ENCODE results near the gene CASS4. TPM values are rescaled to one million over a fixed set of nuclear protein-coding genes. Genes with fewer than 3 reads are reported as not detected.
"Not testable (repeated sequence)": the region's sequence is repeated elsewhere in the genome, so short reads cannot be mapped to it uniquely, and the experiment has no call there.

CASS4 gene
- total RNA-seq, 1 donor from 2014 or later = 0.26 TPM

GRCh38 chr20:56385130-56385529, 26.9 kb upstream of the CASS4 start:
- peaks cover 8% of the 10 kb centered on the region for H3K4me1 Mint-ChIP-seq (ENCODE audit: low read depth)
- no peak overlapping the region for H3K4me3 Mint-ChIP-seq (ENCODE audit: low read depth)
- H3K9me3 Mint-ChIP-seq (ENCODE audit: low read depth) = no peaks in the 10 kb centered on the region
- no peak for TF ChIP-seq CTCF (IDR thresholded peaks at IDR 0.05; ENCODE audit: unreplicated experiment)
- DNase-seq (ENCODE audit: low spot score, unreplicated experiment) = no peak
- peaks cover 20% of the 10 kb centered on the region for H3K36me3 Mint-ChIP-seq (ENCODE audit: insufficient read depth)
- H3K27ac Mint-ChIP-seq = no peak overlapping the region
- H3K27me3 Mint-ChIP-seq = no peaks in the 10 kb centered on the region

GRCh38 chr20:56386219-56386618, 25.8 kb upstream of the CASS4 start:
- no peak overlapping the region for H3K4me3 Mint-ChIP-seq (ENCODE audit: low read depth)
- H3K9me3 Mint-ChIP-seq (ENCODE audit: low read depth) = no peaks in the 10 kb centered on the region
- DNase-seq (ENCODE audit: low spot score, unreplicated experiment) = no peak
- H3K4me1 Mint-ChIP-seq (ENCODE audit: low read depth) = peaks cover 13% of the 10 kb centered on the region
- no peak for TF ChIP-seq CTCF (IDR thresholded peaks at IDR 0.05; ENCODE audit: unreplicated experiment)
- no peaks in the 10 kb centered on the region for H3K27me3 Mint-ChIP-seq
- H3K36me3 Mint-ChIP-seq (ENCODE audit: insufficient read depth) = peaks cover 20% of the 10 kb centered on the region
- H3K27ac Mint-ChIP-seq = no peak overlapping the region

DNA sequence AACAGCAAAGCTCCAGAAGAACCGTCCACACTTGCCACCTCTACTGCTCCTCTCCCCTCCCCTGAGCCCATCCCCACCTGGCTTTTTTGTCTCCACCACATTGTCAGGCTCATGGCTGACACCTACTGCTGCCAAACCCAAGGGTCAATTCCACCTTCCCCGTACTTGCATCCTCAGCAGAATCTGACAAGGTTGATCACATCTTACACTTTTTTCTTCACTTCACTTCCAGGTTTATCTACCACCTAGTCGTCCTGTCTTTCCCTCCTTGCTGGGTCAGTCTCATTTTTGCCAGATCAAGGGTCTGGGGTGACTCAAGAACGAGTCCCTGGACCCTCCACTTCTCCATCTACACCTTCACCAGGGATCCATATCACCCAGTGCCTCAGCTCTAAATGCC, 23.2 kb upstream of the CASS4 start:
- no peaks in the 10 kb centered on the region for H3K27me3 Mint-ChIP-seq
- no peak overlapping the region for H3K4me3 Mint-ChIP-seq (ENCODE audit: low read depth)
- no peaks in the 10 kb centered on the region for H3K9me3 Mint-ChIP-seq (ENCODE audit: low read depth)
- no peak overlapping the region for H3K27ac Mint-ChIP-seq
- peaks cover 17% of the 10 kb centered on the region for H3K4me1 Mint-ChIP-seq (ENCODE audit: low read depth)
- DNase-seq (ENCODE audit: low spot score, unreplicated experiment) = no peak
- H3K36me3 Mint-ChIP-seq (ENCODE audit: insufficient read depth) = peaks cover 20% of the 10 kb centered on the region
- no peak for TF ChIP-seq CTCF (IDR thresholded peaks at IDR 0.05; ENCODE audit: unreplicated experiment)

- H3K9me3 Mint-ChIP-seq (ENCODE audit: low read depth) = no peaks in the 10 kb centered on the region
- no peak overlapping the region for H3K27ac Mint-ChIP-seq
- peak overlapping the region; percentile 44 for H3K4me3 Mint-ChIP-seq (ENCODE audit: low read depth)
- no peaks in the 10 kb centered on the region for H3K27me3 Mint-ChIP-seq
- TF ChIP-seq CTCF (IDR thresholded peaks at IDR 0.05; ENCODE audit: unreplicated experiment) = no peak
- H3K36me3 Mint-ChIP-seq (ENCODE audit: insufficient read depth) = peaks cover 16% of the 10 kb centered on the region
- DNase-seq (ENCODE audit: low spot score, unreplicated experiment) = no peak
- peaks cover 18% of the 10 kb centered on the region for H3K4me1 Mint-ChIP-seq (ENCODE audit: low read depth)
Observed at GRCh38 chr20:56389807-56390206, 22.3 kb upstream of the CASS4 start.

DNA sequence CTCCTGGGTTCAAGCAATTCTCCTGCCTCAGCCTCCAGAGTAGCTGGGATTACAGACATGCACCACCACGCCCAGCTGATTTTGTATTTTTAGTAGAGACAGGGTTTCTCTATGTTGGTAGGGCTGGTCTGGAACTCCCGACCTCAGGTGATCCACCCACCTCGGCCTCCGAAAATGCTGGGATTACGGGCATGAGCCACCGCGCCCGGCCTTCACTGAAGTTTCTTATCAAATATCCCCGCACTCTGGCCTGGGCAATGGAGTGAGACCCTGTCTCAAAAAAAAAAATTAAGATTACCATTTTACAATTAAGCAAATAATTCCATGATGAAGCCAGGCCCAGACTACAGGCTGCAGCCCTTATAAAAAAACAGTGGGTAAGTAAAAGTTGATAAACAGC, 21.7 kb upstream of the CASS4 start:
- Mint-ChIP-seq H3K4me1 (ENCODE audit: low read depth) (peaks cover 18% of the 10 kb centered on the region), H3K36me3 (ENCODE audit: insufficient read depth) (peaks cover 16% of the 10 kb centered on the region), H3K4me3 (ENCODE audit: low read depth) (peak overlapping the region; percentile 44)
- DNase-seq (ENCODE audit: low spot score, unreplicated experiment); H3K27me3 Mint-ChIP-seq; H3K27ac Mint-ChIP-seq; H3K9me3 Mint-ChIP-seq (ENCODE audit: low read depth): not testable (repeated sequence)

- Mint-ChIP-seq H3K36me3 (ENCODE audit: insufficient read depth) (peaks cover 14% of the 10 kb centered on the region), H3K9me3 (ENCODE audit: low read depth) (no peaks in the 10 kb centered on the region), H3K27ac (no peak overlapping the region), H3K27me3 (no peaks in the 10 kb centered on the region), H3K4me3 (ENCODE audit: low read depth) (no peak overlapping the region), H3K4me1 (ENCODE audit: low read depth) (peaks cover 18% of the 10 kb centered on the region)
- no peak for DNase-seq (ENCODE audit: low spot score, unreplicated experiment)
- TF ChIP-seq CTCF (IDR thresholded peaks at IDR 0.05; ENCODE audit: unreplicated experiment) = no peak
Observed at GRCh38 chr20:56391037-56391436, 21.0 kb upstream of the CASS4 start.

Data from progenitor cell of endocrine pancreas (in vitro differentiated cells).